Measurements from ENCODE around the gene RAD23B. TPM values are rescaled to one million over a fixed set of nuclear protein-coding genes. Genes with fewer than 3 reads are reported as not detected.

Gene RAD23B
- total RNA-seq, 1 donor from 2014 or later, result 110 TPM

GRCh38 chr9:107322643-107323042 is 39.6 kb downstream of the RAD23B start:
- ATAC-seq (no peak), DNase-seq (ENCODE audit: missing footprints) (no peak)
- intact Hi-C loops (cut with DNase I), result no loop called here

GRCh38 chr9:107323836-107324585 is 40.9 kb downstream of the RAD23B start:
- no peak for ATAC-seq
- intact Hi-C loops (cut with DNase I), result no loop called here
- no peak for DNase-seq (ENCODE audit: missing footprints)

DNA sequence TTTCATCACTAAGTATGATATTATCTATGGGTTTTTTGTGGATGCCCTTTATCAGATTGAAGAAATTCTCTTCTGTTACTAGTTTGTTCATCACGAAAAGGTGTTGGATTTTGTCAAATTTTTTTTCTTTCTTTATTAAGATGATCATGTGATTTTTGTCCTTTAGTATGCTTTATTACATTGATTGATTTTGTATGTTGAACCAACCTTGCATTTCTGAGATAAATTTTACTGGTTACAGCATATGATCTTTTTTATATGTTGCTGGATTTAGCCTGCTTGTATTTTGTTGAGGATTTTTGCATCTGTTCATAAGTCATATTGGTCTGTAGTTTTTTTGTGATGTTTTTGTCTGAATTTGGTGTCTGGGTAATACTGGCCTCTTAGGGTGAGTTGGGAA is 42.8 kb downstream of the RAD23B start:
- ATAC-seq (no peak), DNase-seq (ENCODE audit: missing footprints) (no peak)
- intact Hi-C loops (cut with DNase I), result no loop called here

GRCh38 chr9:107328510-107328909 is 45.4 kb downstream of the RAD23B start:
- intact Hi-C loops (cut with DNase I), result no loop called here
- no peak for ATAC-seq
- DNase-seq (ENCODE audit: missing footprints), result no peak

DNA sequence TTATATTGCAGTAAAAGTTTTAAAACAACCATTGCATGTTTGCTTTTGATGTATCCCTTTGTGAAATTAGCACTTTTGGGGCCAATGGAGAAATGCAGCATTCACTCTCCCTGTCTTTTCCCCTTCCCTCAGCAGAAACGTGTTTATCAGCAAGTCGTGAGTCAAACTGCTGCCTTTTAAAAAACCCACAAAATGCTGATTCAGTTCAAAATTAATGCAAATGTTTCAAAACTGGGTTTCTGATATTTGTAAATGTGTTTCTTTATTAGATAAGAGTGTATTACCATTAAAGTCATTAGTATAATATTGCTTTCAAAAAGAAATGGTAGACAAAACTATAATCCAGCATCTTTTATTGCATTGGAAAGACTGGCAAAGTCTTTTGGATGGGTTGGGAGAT is 47.3 kb downstream of the RAD23B start:
- DNase-seq (ENCODE audit: missing footprints) (no peak), ATAC-seq (no peak)
- intact Hi-C loops (cut with DNase I), result no loop called here

DNA sequence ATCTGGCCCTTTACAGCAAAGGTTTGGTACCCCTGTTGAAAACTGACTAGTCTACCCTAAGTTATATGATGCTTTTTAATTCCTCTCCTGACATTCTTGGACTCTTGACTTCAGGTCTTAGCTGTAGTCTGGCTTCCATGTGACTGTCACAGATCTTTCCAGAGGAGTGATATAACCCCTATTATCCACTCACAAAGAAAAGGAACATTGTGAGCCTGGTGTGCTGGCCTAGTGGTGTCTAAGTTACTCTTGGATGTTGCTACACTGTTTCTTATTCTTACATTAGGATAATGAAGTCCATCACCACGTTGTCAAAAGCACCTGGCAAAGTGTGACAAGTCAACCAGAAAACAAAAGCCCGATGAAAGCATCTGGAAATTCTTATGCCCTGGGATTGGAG is 49.8 kb downstream of the RAD23B start:
- DNase-seq (ENCODE audit: missing footprints), result no peak
- no peak for ATAC-seq
- intact Hi-C loops (cut with DNase I), result no loop called here

DNA sequence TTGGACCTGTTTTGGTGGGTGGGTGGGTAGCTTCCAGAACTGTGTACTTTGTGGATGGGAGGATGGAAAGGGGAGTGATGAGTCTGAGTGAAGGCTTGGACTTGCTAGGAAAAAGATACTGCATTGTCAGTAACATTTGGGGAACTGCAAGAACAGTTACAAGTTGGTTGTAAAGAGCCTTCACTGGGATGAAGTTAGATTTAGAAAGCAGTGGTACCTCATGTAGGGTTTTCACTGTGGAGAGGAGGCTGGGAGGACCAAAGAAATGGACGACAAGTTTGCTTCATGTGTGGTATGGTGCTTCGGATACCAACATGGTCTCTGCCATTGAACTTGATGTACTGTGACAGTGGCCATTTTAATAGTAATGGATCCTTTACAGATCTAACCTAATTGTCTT is 50.3 kb downstream of the RAD23B start:
- intact Hi-C loops (cut with DNase I), result no loop called here
- ATAC-seq (no peak), DNase-seq (ENCODE audit: missing footprints) (no peak)

DNA sequence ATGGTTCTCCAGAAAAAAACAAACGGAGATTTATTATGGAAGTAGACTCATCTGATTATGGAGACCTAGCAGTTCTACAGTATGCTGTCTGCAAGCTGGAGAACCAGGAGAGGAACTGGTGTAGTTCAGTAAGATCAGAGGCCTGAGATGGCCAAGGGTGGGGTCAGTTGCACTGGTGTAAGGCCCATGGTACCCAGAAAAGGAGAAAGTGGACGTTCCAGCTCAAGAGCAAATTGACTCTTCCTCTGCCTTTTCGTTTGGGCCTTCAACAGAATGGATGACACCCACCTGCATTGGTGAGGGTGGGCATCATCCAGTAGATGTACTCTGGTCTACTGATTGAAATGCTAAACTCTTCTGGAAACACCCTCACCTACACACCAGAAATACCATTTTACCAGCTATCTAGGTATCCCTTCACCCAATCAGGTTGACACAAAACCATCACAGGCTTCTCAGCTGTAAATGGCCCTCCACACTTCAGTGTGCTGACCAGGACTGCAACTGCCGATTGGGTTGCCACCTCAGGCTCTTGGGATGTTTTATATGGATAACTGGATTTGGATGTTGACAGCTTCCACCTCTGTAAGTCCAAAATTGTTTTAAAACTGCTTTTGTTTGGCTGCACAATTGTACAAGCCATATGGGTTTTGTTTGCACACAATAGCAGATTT is 51.2 kb downstream of the RAD23B start:
- intact Hi-C loops (cut with DNase I), result no loop called here
- no peak for ATAC-seq
- DNase-seq (ENCODE audit: missing footprints), result no peak

DNA sequence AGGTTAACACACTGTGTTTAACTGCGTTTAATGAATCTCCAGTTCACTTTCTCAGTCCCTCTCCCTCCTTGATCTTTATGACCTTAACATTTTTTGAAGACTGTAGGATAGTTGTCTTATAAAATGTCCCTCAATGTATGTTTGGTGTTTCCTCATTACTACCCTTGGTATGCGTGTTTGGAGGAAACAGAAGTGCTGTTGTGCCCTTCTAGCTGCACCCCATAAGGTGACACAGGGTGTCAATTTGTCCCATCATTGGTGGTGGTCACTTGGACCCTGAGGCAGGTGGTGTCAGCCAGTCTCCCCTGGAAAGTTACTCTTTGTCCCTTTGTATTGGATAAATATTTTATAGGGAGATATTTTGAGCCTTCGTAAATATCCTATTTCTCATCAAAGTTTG is 52.3 kb downstream of the RAD23B start:
- DNase-seq (ENCODE audit: missing footprints), result no peak
- ATAC-seq, result no peak

GRCh38 chr9:107336718-107337360 is 53.8 kb downstream of the RAD23B start:
- ATAC-seq (no peak), DNase-seq (ENCODE audit: missing footprints) (no peak)
- intact Hi-C loops (cut with DNase I), result no loop called here

More for the DNA sequence above, 52.3 kb downstream of the RAD23B start:
- intact Hi-C loops (cut with DNase I), result no loop called here

DNA sequence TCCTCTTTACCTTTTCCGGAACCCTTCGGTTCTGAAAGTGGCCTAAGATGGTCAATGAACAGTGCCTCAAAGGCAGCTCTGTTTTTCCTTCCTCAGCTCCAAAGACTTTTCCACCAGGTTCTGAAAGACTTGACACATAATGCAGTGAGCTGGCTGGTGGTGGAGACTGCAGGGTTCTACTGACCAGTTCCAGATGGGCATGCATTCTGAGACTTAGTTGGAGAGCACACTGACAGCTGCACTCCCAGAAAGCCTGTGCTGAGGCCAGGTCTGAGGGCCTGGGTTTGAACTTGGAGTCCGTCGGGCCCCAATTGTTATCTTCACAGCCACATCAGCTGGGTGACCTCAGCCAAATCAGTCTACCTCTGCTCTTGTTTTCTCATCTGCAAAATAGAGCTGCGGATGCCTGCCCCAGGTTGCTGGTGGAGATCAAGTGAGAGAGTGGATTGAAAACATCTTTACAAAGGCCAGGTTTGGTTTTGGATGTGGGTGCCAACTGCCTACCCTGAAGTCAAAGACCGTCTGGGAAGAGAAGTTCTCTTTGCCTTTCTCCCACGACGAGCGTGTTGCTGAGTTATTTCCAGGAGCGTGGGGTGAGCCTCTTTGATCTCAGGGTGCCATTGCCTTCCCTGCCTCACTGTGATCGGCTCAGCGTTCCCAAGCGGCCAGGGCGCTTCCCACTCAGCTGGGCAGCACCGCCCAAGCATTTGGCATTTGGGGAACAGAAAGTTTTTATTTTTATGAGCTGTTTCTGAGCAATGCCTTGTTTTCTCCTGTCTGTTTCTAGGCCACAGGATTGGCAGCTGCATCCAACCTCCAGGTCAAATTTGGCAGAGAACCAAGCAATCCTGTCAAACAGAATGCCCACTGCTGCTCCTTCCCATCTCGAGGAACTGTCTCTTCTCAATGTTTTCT is 54.9 kb downstream of the RAD23B start:
- no peak for DNase-seq (ENCODE audit: missing footprints)
- ATAC-seq, result peak; percentile 33
- intact Hi-C loops (cut with DNase I), result no loop called here

- peak; percentile 23 for ATAC-seq
These were observed 56.0 kb downstream of the RAD23B start for GRCh38 chr9:107338911-107339659.

GRCh38 chr9:107340920-107341632 is 58.0 kb downstream of the RAD23B start:
- ATAC-seq (no peak), DNase-seq (ENCODE audit: missing footprints) (peak; percentile 90)
- intact Hi-C loops (cut with DNase I), result loop anchor here (5.0 kb wide), 2 partner anchors 104 to 164 kb away; no protein-coding TSS in a partner anchor

More at GRCh38 chr9:107338911-107339659, 56.0 kb downstream of the RAD23B start:
- intact Hi-C loops (cut with DNase I), result no loop called here
- no peak for DNase-seq (ENCODE audit: missing footprints)

GRCh38 chr9:107342476-107343161 is 59.5 kb downstream of the RAD23B start:
- no peak for DNase-seq (ENCODE audit: missing footprints)
- intact Hi-C loops (cut with DNase I), result loop anchor here (5.0 kb wide), 2 partner anchors 105 to 165 kb away; no protein-coding TSS in a partner anchor
- ATAC-seq, result no peak

- peak; percentile 42 for ATAC-seq
- intact Hi-C loops (cut with DNase I), result no loop called here
- DNase-seq (ENCODE audit: missing footprints), result no peak
These were observed 62.2 kb downstream of the RAD23B start for GRCh38 chr9:107345327-107345726.

DNA sequence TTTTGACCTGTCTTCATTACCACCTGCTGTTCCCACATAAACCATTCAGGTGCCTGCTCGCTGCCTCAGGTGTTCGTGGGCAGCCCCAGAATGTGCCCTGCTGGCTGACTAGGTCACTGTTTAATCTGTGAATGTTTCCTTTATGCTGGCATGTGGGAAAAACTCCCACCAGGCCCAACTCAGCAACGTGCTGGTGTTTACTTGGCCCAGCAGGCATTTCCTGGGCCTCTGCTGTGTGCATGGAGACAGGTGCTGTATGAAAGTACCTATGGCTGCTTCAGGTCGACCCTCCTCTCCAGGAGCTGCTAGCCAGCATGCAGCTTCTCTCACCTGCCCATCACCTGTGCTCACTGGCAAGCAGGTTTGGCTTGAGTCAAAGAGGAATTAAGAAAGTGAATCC is 65.8 kb downstream of the RAD23B start:
- intact Hi-C loops (cut with DNase I), result no loop called here

DNA sequence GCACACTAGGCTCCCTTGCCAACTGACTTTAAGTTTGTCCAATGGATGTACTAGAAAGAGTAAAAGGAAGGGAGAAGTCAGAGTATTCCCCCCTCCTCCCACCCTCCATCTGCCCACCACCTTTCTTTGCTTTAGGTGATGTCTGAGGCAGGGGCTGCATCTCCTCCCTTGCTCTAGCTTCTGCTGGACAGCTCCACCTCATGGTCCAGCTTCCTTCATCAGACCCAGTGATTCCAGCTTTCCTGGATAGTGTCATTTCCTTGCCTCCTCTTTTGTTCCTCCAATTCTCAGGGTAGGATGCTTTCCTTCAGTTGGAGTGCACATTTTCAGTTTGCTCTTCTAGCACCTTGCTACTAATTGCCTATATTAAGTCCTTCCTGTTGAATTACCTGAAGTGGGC is 67.4 kb downstream of the RAD23B start:
- intact Hi-C loops (cut with DNase I), result no loop called here
- ATAC-seq, result no peak
- no peak for DNase-seq (ENCODE audit: missing footprints)

More for the DNA sequence above, 65.8 kb downstream of the RAD23B start:
- no peak for ATAC-seq
- no peak for DNase-seq (ENCODE audit: missing footprints)

All from Right ventricle myocardium inferior (tissue), 1 donor.